Hepatocyte (in vitro differentiated cells): ENCODE results near the gene PRCD. TPM values are rescaled to one million over a fixed set of nuclear protein-coding genes. Genes with fewer than 3 reads are reported as not detected.

ENCODE experiments used
- DNase-seq: peaks from one replicate; pipeline ENCODE4 v3.0.0-alpha.2; 2016; ENCODE audit warnings: low spot score
- H2AFZ ChIP-seq: fragments of 200-600 bp; sonication (generic); 2 replicates; pipeline ENCODE4 v1.6.0; 2016; ENCODE audit warnings: antibody characterized with exemption, mild to moderate bottlenecking
- H3K27ac ChIP-seq: fragments of 200-600 bp; sonication (generic); 2 replicates; pipeline ENCODE4 v1.5.1; 2016; ENCODE audit warnings: mild to moderate bottlenecking
- H3K27me3 ChIP-seq: fragments of 200-600 bp; sonication (generic); 2 replicates; pipeline ENCODE4 v1.6.1; 2016
- H3K36me3 ChIP-seq: fragments of 200-600 bp; sonication (generic); replicated peaks from 2 replicates; pipeline ENCODE4 v1.5.1; 2016; ENCODE audit warnings: low read depth; ENCODE audit not compliant: insufficient read depth
- H3K4me1 ChIP-seq: fragments of 200-600 bp; sonication (generic); 2 replicates; pipeline ENCODE4 v1.5.1; 2016; ENCODE audit warnings: mild to moderate bottlenecking, moderate library complexity; ENCODE audit not compliant: insufficient read depth
- H3K4me2 ChIP-seq: fragments of 200-600 bp; sonication (generic); 2 replicates; pipeline ENCODE4 v1.6.0; 2016
- H3K4me3 ChIP-seq: fragments of 200-600 bp; sonication (generic); 2 replicates; pipeline ENCODE4 v1.5.1; 2016; ENCODE audit warnings: mild to moderate bottlenecking
- H3K79me2 ChIP-seq: fragments of 200-600 bp; sonication (generic); 2 replicates; pipeline ENCODE4 v1.6.0; 2017; ENCODE audit warnings: mild to moderate bottlenecking
- H3K9me2 ChIP-seq: fragments of 200-600 bp; sonication (generic); replicated peaks from 2 replicates; pipeline ENCODE4 v1.6.0; 2017; ENCODE audit warnings: mild to moderate bottlenecking; ENCODE audit not compliant: insufficient read depth
- H3K9me3 ChIP-seq: fragments of 200-600 bp; sonication (generic); 2 replicates; pipeline ENCODE4 v1.5.1; 2016; ENCODE audit warnings: low read depth, mild to moderate bottlenecking
- H4K20me1 ChIP-seq: fragments of 200-600 bp; sonication (generic); 2 replicates; pipeline ENCODE4 v1.6.0; 2016; ENCODE audit warnings: mild to moderate bottlenecking; ENCODE audit not compliant: insufficient read depth, poor library complexity, severe bottlenecking
- CTCF ChIP-seq: fragments of 200-600 bp; sonication (generic); IDR thresholded peaks from 2 replicates; pipeline ENCODE4 v1.5.1; 2016; ENCODE audit warnings: antibody characterized with exemption, mild to moderate bottlenecking; ENCODE audit not compliant: poor library complexity
- EZH2 ChIP-seq: fragments of 200-600 bp; sonication (generic); IDR thresholded peaks from 2 replicates; pipeline ENCODE4 v1.6.1; 2016; ENCODE audit warnings: antibody characterized with exemption, mild to moderate bottlenecking, borderline replicate concordance
- EZH2phosphoT487 ChIP-seq: fragments of 200-600 bp; sonication (generic); IDR thresholded peaks from one replicate; pipeline ENCODE4 v1.6.1; 2018; ENCODE audit warnings: antibody characterized with exemption, mild to moderate bottlenecking, low read depth, moderate library complexity; ENCODE audit not compliant: unreplicated experiment, severe bottlenecking
- WGBS: methylation state at CpG from one replicate; pipeline ENCODE4 v1.1.6; 2016; ENCODE audit warnings: low lambda C conversion rate; ENCODE audit errors: missing lambda C conversion rate; 5-methylcytosine and 5-hydroxymethylcytosine counted together
- polyA plus RNA-seq: library from polyadenylated mRNA; unstranded; fragments of >200 nt; fragmentation: Nextera tagmentation; extraction: Ambion mirVana; gene quantifications from 2 replicates; pipeline ENCODE4 v1.2.1, GENCODE V29; 2016
- total RNA-seq: library from RNA; depleted of rRNA; stranded (reverse); fragments of >200 nt; gene quantifications from 2 replicates; pipeline ENCODE4 v1.2.3, GENCODE V29; 2014

The PRCD gene
- total and polyA plus RNA-seq, 2 experiments from 2014 or later, result 2.0 to 10.2 TPM

- Histone ChIP-seq H3K9me3 (no peaks in the 10 kb centered on the region), H4K20me1 (no peaks in the 10 kb centered on the region), H3K4me1 (peaks cover 67% of the 10 kb centered on the region), H3K9me2 (no peaks in the 10 kb centered on the region), H3K27me3 (no peaks in the 10 kb centered on the region), H3K4me3 (no peak overlapping the region), H2AFZ (no peak overlapping the region), H3K27ac (peak overlapping the region; percentile 98), H3K4me2 (peak overlapping the region; percentile 65), H3K36me3 (no peaks in the 10 kb centered on the region), H3K79me2 (no peaks in the 10 kb centered on the region)
- TF ChIP-seq CTCF (no peak), EZH2 (no peak), EZH2phosphoT487 (no peak)
- WGBS, result 34% methylated on average over 18 of the region's 20 CpGs
- DNase-seq, result peak; percentile 81
These were observed 10.4 kb upstream of the PRCD start for GRCh38 chr17:76529224-76530094.

GRCh38 chr17:76530095-76530723 lies 9.6 kb upstream of the PRCD start:
- WGBS, result 48% methylated on average over 22 of the region's 23 CpGs
- no peaks in the 10 kb centered on the region for H3K9me2 ChIP-seq
- no peaks in the 10 kb centered on the region for H3K27me3 ChIP-seq
- no peaks in the 10 kb centered on the region for H3K79me2 ChIP-seq
- no peaks in the 10 kb centered on the region for H3K9me3 ChIP-seq
- DNase-seq, result peak; percentile 59
- H2AFZ ChIP-seq, result no peak overlapping the region
- H3K4me2 ChIP-seq, result peak overlapping the region; percentile 65
- peak overlapping the region; percentile 98 for H3K27ac ChIP-seq
- peaks cover 60% of the 10 kb centered on the region for H3K4me1 ChIP-seq
- H3K36me3 ChIP-seq, result no peaks in the 10 kb centered on the region
- H3K4me3 ChIP-seq, result no peak overlapping the region
- no peak for TF ChIP-seq CTCF
- TF ChIP-seq EZH2, result no peak
- no peak for TF ChIP-seq EZH2phosphoT487
- H4K20me1 ChIP-seq, result no peaks in the 10 kb centered on the region

- H3K27me3 ChIP-seq, result no peaks in the 10 kb centered on the region
- H4K20me1 ChIP-seq, result no peaks in the 10 kb centered on the region
- H3K4me1 ChIP-seq, result peaks cover 58% of the 10 kb centered on the region
- no peaks in the 10 kb centered on the region for H3K9me3 ChIP-seq
- 91% methylated on average over 31 of the region's 32 CpGs for whole genome bisulfite sequencing
- TF ChIP-seq EZH2 (no peak), CTCF (no peak), EZH2phosphoT487 (no peak)
- H3K9me2 ChIP-seq, result no peaks in the 10 kb centered on the region
- H3K27ac ChIP-seq, result peak overlapping the region; percentile 98
- H3K36me3 ChIP-seq, result no peaks in the 10 kb centered on the region
- no peak overlapping the region for H3K4me2 ChIP-seq
- DNase-seq, result no peak
- H3K4me3 ChIP-seq, result no peak overlapping the region
- no peak overlapping the region for H2AFZ ChIP-seq
- H3K79me2 ChIP-seq, result no peaks in the 10 kb centered on the region
These were observed 8.9 kb upstream of the PRCD start for GRCh38 chr17:76530811-76531485.
